ENCODE results near the gene SOWAHA. TPM values are rescaled to one million over a fixed set of nuclear protein-coding genes. Genes with fewer than 3 reads are reported as not detected.

SOWAHA gene
- total RNA-seq, 1 experiment from 2014 or later, result not detected

DNA sequence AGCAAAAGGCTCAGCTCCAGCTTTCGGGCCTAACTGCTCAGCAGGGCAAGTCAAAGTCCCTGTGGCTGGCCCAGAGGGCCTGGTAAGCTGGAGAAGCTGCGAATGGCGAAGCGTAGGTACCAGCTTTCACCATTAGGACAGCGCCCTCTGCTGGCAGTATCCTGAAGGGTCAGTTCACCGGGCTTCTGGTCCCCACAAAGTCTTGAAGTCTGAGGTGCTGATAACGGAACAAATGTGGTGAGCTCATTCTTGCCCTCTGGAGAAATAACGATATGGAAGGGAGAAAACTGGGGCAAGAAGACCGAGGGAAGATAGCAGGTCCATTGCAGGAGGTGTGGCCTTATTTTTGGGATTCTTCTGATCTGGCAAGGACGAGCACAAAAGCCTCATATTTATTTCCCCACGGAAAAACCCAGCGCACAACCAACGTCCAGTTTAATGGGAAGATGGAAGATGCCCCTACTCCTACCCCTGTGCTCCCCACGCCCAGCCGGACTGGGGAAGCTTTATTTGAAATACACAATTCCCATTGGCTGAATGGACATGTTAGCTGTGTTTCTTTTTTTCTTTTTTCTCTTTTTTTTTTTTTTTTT is 7.2 kb downstream of the SOWAHA start:
- POLR2A ChIA-PET (ENCODE audit: low non-redundant PET), result interaction anchor here (0.5 kb wide), 1 partner anchor 8 kb away, joined by 3 read pairs; no protein-coding TSS in a partner anchor
- BruUV-seq (replicated peaks), result no TSS peak

DNA sequence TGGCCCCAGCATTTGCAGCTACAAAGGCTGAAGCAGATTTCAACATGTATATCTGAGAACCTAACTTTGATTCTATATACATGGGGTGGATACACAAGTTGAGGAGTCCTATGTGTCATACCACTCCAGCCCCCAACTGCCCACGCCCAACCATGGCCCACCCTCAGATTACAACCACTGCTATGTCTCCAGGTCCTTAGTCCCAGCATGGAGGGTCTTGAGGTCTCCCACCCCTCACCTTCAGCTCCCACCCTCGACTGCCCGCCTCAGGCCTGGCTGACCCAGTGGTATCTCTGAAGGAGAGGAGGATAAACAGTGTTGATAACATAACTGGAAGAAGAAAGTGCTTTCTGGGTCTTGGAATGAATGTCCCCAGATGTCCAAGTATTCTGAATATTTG is 8.2 kb downstream of the SOWAHA start:
- no TSS peak for BruUV-seq (replicated peaks)

More for the DNA sequence above, 7.2 kb downstream of the SOWAHA start:
- TF ChIP-seq, protein P1, sequence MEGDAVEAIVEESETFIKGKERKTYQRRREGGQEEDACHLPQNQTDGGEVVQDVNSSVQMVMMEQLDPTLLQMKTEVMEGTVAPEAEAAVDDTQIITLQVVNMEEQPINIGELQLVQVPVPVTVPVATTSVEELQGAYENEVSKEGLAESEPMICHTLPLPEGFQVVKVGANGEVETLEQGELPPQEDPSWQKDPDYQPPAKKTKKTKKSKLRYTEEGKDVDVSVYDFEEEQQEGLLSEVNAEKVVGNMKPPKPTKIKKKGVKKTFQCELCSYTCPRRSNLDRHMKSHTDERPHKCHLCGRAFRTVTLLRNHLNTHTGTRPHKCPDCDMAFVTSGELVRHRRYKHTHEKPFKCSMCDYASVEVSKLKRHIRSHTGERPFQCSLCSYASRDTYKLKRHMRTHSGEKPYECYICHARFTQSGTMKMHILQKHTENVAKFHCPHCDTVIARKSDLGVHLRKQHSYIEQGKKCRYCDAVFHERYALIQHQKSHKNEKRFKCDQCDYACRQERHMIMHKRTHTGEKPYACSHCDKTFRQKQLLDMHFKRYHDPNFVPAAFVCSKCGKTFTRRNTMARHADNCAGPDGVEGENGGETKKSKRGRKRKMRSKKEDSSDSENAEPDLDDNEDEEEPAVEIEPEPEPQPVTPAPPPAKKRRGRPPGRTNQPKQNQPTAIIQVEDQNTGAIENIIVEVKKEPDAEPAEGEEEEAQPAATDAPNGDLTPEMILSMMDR (conservative IDR thresholded peaks at IDR 0.05; ENCODE audit: low read depth, low read length), result peak; percentile 93
- no peak for TF ChIP-seq EZH2 (IDR thresholded peaks at IDR 0.05; ENCODE audit: borderline replicate concordance, low read depth, low read length, poor library complexity, severe bottlenecking)
- no peaks in the 10 kb centered on the region for H3K36me3 ChIP-seq (ENCODE audit: insufficient read depth, low read length, poor library complexity, severe bottlenecking)
- H3K9me3 ChIP-seq (ENCODE audit: low read depth, low read length, poor library complexity, severe bottlenecking), result no peaks in the 10 kb centered on the region
- no peak overlapping the region for H3K4me3 ChIP-seq (ENCODE audit: low read depth, low read length, poor library complexity, severe bottlenecking)
- peaks cover 4% of the 10 kb centered on the region for H3K4me1 ChIP-seq (ENCODE audit: insufficient read depth, low read length, poor library complexity, severe bottlenecking)
- CTCF ChIA-PET, result interaction anchor here (0.6 to 2.8 kb wide), 7 partner anchors 8 to 294 kb away, joined by 3 to 12 read pairs (median 6); no protein-coding TSS in a partner anchor
- DNase-seq (ENCODE audit: low spot score), result peak; percentile 91
- no peaks in the 10 kb centered on the region for H3K27me3 ChIP-seq (replicated peaks; ENCODE audit: insufficient read depth, low read depth, low read length, poor library complexity)
- no peak overlapping the region for H3K27ac ChIP-seq (ENCODE audit: low read depth, low read length, poor library complexity, severe bottlenecking)
- intact Hi-C loops (cut with micrococcal nuclease; ENCODE audit: unreplicated experiment), result loop anchor here (1.0 to 2.0 kb wide), 4 partner anchors 65 to 434 kb away; partner anchors contain the start of gene CCNI2

DNA sequence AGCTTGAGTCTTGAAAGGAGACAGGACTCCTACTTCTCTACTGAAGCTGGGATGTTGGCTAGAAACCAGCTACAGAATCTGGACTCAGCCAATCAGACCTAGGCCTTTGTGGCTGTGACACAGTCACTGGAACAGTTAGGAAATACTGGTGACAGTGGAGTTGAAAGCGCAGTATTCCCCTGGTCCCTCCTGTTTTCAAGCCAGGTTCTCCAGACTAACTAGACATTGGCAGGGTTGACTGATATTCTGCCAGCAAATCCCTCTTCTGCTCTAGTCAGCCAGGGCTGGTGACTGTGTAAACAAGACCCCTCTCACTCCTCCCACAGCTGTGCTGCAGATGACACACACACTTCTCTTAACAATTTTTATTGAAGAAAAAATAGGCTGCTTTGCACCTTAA is 8.7 kb downstream of the SOWAHA start:
- no peak overlapping the region for H3K4me3 ChIP-seq (ENCODE audit: low read depth, low read length, poor library complexity, severe bottlenecking)
- no peaks in the 10 kb centered on the region for H3K36me3 ChIP-seq (ENCODE audit: insufficient read depth, low read length, poor library complexity, severe bottlenecking)
- ChIA-PET POLR2A (ENCODE audit: low non-redundant PET) (no interaction called here), CTCF (interaction anchor here (2.6 to 2.8 kb wide), 2 partner anchors 67 to 295 kb away, joined by 11 to 12 read pairs; no protein-coding TSS in a partner anchor)
- no peak overlapping the region for H3K27ac ChIP-seq (ENCODE audit: low read depth, low read length, poor library complexity, severe bottlenecking)
- intact Hi-C loops (cut with micrococcal nuclease; ENCODE audit: unreplicated experiment), result loop anchor here (2.0 kb wide), 1 partner anchor 75 kb away; the partner anchor contains the start of gene CCNI2
- BruUV-seq (replicated peaks), result no TSS peak
- no peaks in the 10 kb centered on the region for H3K27me3 ChIP-seq (replicated peaks; ENCODE audit: insufficient read depth, low read depth, low read length, poor library complexity)
- TF ChIP-seq EZH2 (IDR thresholded peaks at IDR 0.05; ENCODE audit: borderline replicate concordance, low read depth, low read length, poor library complexity, severe bottlenecking), result no peak
- TF ChIP-seq, protein P1 (conservative IDR thresholded peaks at IDR 0.05; ENCODE audit: low read depth, low read length), result no peak
- H3K4me1 ChIP-seq (ENCODE audit: insufficient read depth, low read length, poor library complexity, severe bottlenecking), result peaks cover 4% of the 10 kb centered on the region
- no peak for DNase-seq (ENCODE audit: low spot score)
- no peaks in the 10 kb centered on the region for H3K9me3 ChIP-seq (ENCODE audit: low read depth, low read length, poor library complexity, severe bottlenecking)

More for the DNA sequence above, 8.2 kb downstream of the SOWAHA start:
- Histone ChIP-seq H3K4me1 (ENCODE audit: insufficient read depth, low read length, poor library complexity, severe bottlenecking) (peaks cover 4% of the 10 kb centered on the region), H3K4me3 (ENCODE audit: low read depth, low read length, poor library complexity, severe bottlenecking) (no peak overlapping the region), H3K27me3 (replicated peaks; ENCODE audit: insufficient read depth, low read depth, low read length, poor library complexity) (no peaks in the 10 kb centered on the region), H3K36me3 (ENCODE audit: insufficient read depth, low read length, poor library complexity, severe bottlenecking) (no peaks in the 10 kb centered on the region), H3K27ac (ENCODE audit: low read depth, low read length, poor library complexity, severe bottlenecking) (no peak overlapping the region), H3K9me3 (ENCODE audit: low read depth, low read length, poor library complexity, severe bottlenecking) (no peaks in the 10 kb centered on the region)
- DNase-seq (ENCODE audit: low spot score), result no peak
- ChIA-PET POLR2A (ENCODE audit: low non-redundant PET) (no interaction called here), CTCF (interaction anchor here (1.7 to 2.8 kb wide), 3 partner anchors 14 to 295 kb away, joined by 7 to 12 read pairs (median 11); no protein-coding TSS in a partner anchor)
- no peak for TF ChIP-seq EZH2 (IDR thresholded peaks at IDR 0.05; ENCODE audit: borderline replicate concordance, low read depth, low read length, poor library complexity, severe bottlenecking)
- TF ChIP-seq, protein P1 (conservative IDR thresholded peaks at IDR 0.05; ENCODE audit: low read depth, low read length), result no peak
- intact Hi-C loops (cut with micrococcal nuclease; ENCODE audit: unreplicated experiment), result loop anchor here (2.0 kb wide), 1 partner anchor 75 kb away; the partner anchor contains the start of gene CCNI2

Data from A673 (cell line).